Endothelial cell of umbilical vein (primary cell): ENCODE results near the gene GLIS2. TPM values are rescaled to one million over a fixed set of nuclear protein-coding genes. Genes with fewer than 3 reads are reported as not detected.

Source experiments
- BruUV-seq: library from RNA; stranded (reverse); fragments of 400-500 nt; replicated peaks from 2 replicates; lab custom pipeline; 2021; lab: Mats Ljungman, UMichigan
- CTCF ChIA-PET: fragments of 300-600, 350-600 bp; sonication (Branson Sonifier 250); formaldehyde crosslinking; loops from one replicate; lab custom pipeline; 2021; ENCODE audit warnings: antibody characterized with exemption, inconsistent platforms; lab: Charles Lee
- POLR2A ChIA-PET: fragments of 300-600, 350-600 bp; sonication (Branson Sonifier 250); formaldehyde crosslinking; loops from one replicate; lab custom pipeline; 2021; ENCODE audit warnings: antibody characterized with exemption, inconsistent platforms; lab: Charles Lee
- DNase-seq: peaks from one replicate; pipeline ENCODE4 v3.0.0-alpha.2; 2011; ENCODE audit warnings: low read depth, low spot score
- FAIRE-seq: peaks from 2 replicates; lab custom pipeline; 2011; peaks lifted over from hg19 to GRCh38; lab: Jason Lieb, UNC
- H2AFZ ChIP-seq: 2 replicates; pipeline ENCODE4 v1.6.0; 2012; ENCODE audit warnings: low read depth, low read length, control low read depth, inconsistent platforms
- H3K27ac ChIP-seq: 2 replicates; pipeline ENCODE4 v1.5.1; 2011; ENCODE audit warnings: low read depth, mild to moderate bottlenecking, control low read depth, low read length, moderate library complexity; ENCODE audit not compliant: insufficient read depth
- H3K27me3 ChIP-seq, 2 experiments: 2 replicates each; pipeline versions ENCODE4 v1.6.0 to v1.6.1; 2011; ENCODE audit warnings: low read length in 2 of 2, mixed read lengths in 1 of 2; ENCODE audit not compliant: control insufficient read depth in 2 of 2, insufficient read depth in 2 of 2
- H3K36me3 ChIP-seq, 2 experiments: 2 replicates in 1 of 2; 3 replicates in 1 of 2; pipeline ENCODE4 v1.5.1; 2011; ENCODE audit warnings: low read length in 2 of 2, mild to moderate bottlenecking in 1 of 2, moderate library complexity in 1 of 2; ENCODE audit not compliant: control insufficient read depth in 2 of 2, insufficient read depth in 2 of 2; ENCODE audit errors: extremely low read depth in 1 of 2
- H3K4me1 ChIP-seq: 3 replicates; pipeline ENCODE4 v1.5.1; 2011; ENCODE audit warnings: mild to moderate bottlenecking, low read length; ENCODE audit not compliant: control insufficient read depth, insufficient read depth; ENCODE audit errors: extremely low read depth
- H3K4me2 ChIP-seq: 2 replicates; pipeline ENCODE4 v1.6.1; 2011; ENCODE audit warnings: low read length, control low read depth, mixed read lengths; ENCODE audit not compliant: insufficient read depth
- H3K4me3 ChIP-seq, 3 experiments: fragments of 200-600 bp in 1 of 3; sonication (generic), shearing (Covaris generic) in 1 of 3; replicated peaks in 1 of 3; 2 replicates each; pipeline ENCODE4 v1.5.1; 2011 to 2016; ENCODE audit warnings: control low read depth in 3 of 3, low read length in 3 of 3, mild to moderate bottlenecking in 2 of 3, inconsistent platforms in 1 of 3, low read depth in 1 of 3, moderate library complexity in 1 of 3; ENCODE audit not compliant: insufficient read depth in 1 of 3
- H3K79me2 ChIP-seq: 2 replicates; pipeline ENCODE4 v1.6.0; 2012; ENCODE audit warnings: low read length, inconsistent platforms; ENCODE audit not compliant: control insufficient read depth, insufficient read depth
- H3K9ac ChIP-seq: replicated peaks from 2 replicates; pipeline ENCODE3; 2011; ENCODE audit warnings: low read length, control low read depth; ENCODE audit not compliant: insufficient read depth; ENCODE audit errors: extremely low read depth
- H3K9me1 ChIP-seq: replicated peaks from 3 replicates; pipeline ENCODE4 v1.6.0; 2011; ENCODE audit warnings: mild to moderate bottlenecking, low read length; ENCODE audit not compliant: control insufficient read depth, insufficient read depth; ENCODE audit errors: extremely low read depth
- H3K9me3 ChIP-seq: replicated peaks from 2 replicates; pipeline ENCODE4 v1.5.1; 2012; ENCODE audit warnings: low read length, inconsistent platforms; ENCODE audit not compliant: control insufficient read depth, insufficient read depth
- H4K20me1 ChIP-seq: replicated peaks from 2 replicates; pipeline ENCODE3; 2011; ENCODE audit warnings: mild to moderate bottlenecking, low read length; ENCODE audit not compliant: control insufficient read depth, insufficient read depth; ENCODE audit errors: extremely low read depth
- EZH2 ChIP-seq: IDR thresholded peaks from 2 replicates; pipeline ENCODE4 v1.6.1; 2012; ENCODE audit warnings: borderline replicate concordance, low read depth, mild to moderate bottlenecking, moderate library complexity, low read length, inconsistent platforms; ENCODE audit not compliant: severe bottlenecking
- POLR2AphosphoS5 ChIP-seq: IDR thresholded peaks from 2 replicates; pipeline ENCODE4 v1.6.1; 2012; ENCODE audit warnings: low read depth, mild to moderate bottlenecking, control low read depth, low read length, moderate library complexity; ENCODE audit not compliant: insufficient read depth
- dilution Hi-C: fragments of 300-500 bp; cut with MboI; formaldehyde crosslinking; loops from one replicate; pipeline ENCODE4 v1.15.0; 2019; ENCODE audit warnings: low sequenced_read_pairs; ENCODE audit not compliant: extremely low pct_ligation_motif_present
- intact Hi-C: fragments of 100-400 bp; cut with micrococcal nuclease; formaldehyde crosslinking; loops from one replicate; pipeline ENCODE4 v1.10.0; 2022
- polyA plus RNA-seq, 4 experiments: library from polyadenylated mRNA; depleted of rRNA in 3 of 4; stranded (reverse) in 3 of 4; unstranded in 1 of 4; fragments of >200 nt; gene quantifications; 2 replicates each; pipeline versions ENCODE4 v1.2.1 to v1.2.3, GENCODE V29; 2011 to 2012; ENCODE audit warnings: missing spikeins in 1 of 4
- total RNA-seq: library from RNA; stranded (reverse); gene quantifications from 2 replicates; pipeline ENCODE4 v1.2.3, GENCODE V29; 2021
- TF ChIP-seq, protein P1 (sequence below), 2 donors: IDR thresholded peaks; 1 replicate in 1 of 2; 2 replicates in 1 of 2; pipeline ENCODE4 v1.5.1; 2011; ENCODE audit warnings: low read length in 2 of 2, mild to moderate bottlenecking in 2 of 2, moderate library complexity in 2 of 2, control low read depth in 1 of 2, inconsistent platforms in 1 of 2, low read depth in 1 of 2; ENCODE audit not compliant: insufficient read depth in 1 of 2; ENCODE audit errors: extremely low read depth in 1 of 2

GLIS2 gene
- total and polyA plus RNA-seq, 2 donors (not counting 3 experiments of a cell fraction or from before 2014, with no cell fraction given), result 4.6 to 10.1 TPM

DNA sequence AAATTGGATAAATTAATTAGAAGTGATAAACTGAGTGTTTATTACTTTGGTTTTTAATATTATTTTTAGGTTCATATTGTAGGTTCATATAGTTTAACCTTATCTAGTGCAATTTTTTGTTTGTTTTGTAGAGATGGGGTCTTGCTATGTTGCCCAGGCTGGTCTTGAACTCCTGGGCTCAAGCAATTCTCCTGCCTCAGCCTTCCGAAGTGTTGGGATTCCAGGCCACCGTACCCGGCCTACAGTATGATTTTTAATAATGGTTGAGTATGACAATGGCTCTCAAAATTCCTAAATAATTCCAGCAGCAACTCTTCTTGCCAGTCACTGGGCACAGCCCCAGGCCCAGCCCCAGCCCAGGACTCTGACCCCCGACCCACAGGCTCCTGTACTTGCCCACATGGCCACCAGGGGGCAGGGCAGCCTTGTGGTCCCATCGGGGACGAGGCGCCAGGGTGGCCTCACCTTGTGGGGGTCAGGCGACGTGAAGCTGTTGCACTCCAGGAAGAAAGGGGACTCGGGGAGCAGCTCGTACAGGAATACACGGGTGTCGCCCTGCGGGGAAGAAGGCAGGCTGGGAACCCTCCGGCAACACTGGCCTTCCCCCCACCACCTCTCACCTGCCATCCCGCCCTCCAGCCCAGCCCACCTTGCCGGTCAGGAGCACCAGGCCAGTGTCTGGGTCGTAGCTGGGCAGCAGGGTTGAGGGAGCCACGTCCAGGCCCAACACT is 43.1 kb downstream of the GLIS2 start:
- H3K27me3 ChIP-seq, result no peaks in the 10 kb centered on the region
- H3K9me1 ChIP-seq, result no peaks in the 10 kb centered on the region
- no peaks in the 10 kb centered on the region for H3K79me2 ChIP-seq
- H3K4me3 ChIP-seq, result no peak overlapping the region
- no peak overlapping the region for H2AFZ ChIP-seq
- BruUV-seq, result no TSS peak
- FAIRE-seq (peak; percentile 44), DNase-seq (no peak)
- no peak overlapping the region for H3K4me2 ChIP-seq
- H3K4me1 ChIP-seq, result no peaks in the 10 kb centered on the region
- peaks cover 0 to 22% of the 10 kb centered on the region in 2 experiments for H3K36me3 ChIP-seq
- ChIA-PET CTCF (interaction anchor here (0.6 to 5.6 kb wide), 12 partner anchors 8 to 98 kb away, joined by 3 to 102 read pairs (median 4); partner anchors contain the start of gene PAM16), POLR2A (no interaction called here)
- dilution Hi-C loops (no loop called here), intact Hi-C loops (loop anchor here (1.0 kb wide), 1 partner anchor 43 kb away; no protein-coding TSS in a partner anchor)
- no peaks in the 10 kb centered on the region for H3K9me3 ChIP-seq
- H3K9ac ChIP-seq, result no peak overlapping the region
- TF ChIP-seq, protein P1, sequence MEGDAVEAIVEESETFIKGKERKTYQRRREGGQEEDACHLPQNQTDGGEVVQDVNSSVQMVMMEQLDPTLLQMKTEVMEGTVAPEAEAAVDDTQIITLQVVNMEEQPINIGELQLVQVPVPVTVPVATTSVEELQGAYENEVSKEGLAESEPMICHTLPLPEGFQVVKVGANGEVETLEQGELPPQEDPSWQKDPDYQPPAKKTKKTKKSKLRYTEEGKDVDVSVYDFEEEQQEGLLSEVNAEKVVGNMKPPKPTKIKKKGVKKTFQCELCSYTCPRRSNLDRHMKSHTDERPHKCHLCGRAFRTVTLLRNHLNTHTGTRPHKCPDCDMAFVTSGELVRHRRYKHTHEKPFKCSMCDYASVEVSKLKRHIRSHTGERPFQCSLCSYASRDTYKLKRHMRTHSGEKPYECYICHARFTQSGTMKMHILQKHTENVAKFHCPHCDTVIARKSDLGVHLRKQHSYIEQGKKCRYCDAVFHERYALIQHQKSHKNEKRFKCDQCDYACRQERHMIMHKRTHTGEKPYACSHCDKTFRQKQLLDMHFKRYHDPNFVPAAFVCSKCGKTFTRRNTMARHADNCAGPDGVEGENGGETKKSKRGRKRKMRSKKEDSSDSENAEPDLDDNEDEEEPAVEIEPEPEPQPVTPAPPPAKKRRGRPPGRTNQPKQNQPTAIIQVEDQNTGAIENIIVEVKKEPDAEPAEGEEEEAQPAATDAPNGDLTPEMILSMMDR (IDR thresholded peaks at IDR 0.05; ENCODE audit: extremely low read depth in 1 of 2, insufficient read depth in 1 of 2, low read depth in 1 of 2, low read length in 2 of 2), result peak; percentile 85 to 91
- TF ChIP-seq POLR2AphosphoS5, result no peak
- H4K20me1 ChIP-seq, result no peaks in the 10 kb centered on the region
- no peak overlapping the region for H3K27ac ChIP-seq

DNA sequence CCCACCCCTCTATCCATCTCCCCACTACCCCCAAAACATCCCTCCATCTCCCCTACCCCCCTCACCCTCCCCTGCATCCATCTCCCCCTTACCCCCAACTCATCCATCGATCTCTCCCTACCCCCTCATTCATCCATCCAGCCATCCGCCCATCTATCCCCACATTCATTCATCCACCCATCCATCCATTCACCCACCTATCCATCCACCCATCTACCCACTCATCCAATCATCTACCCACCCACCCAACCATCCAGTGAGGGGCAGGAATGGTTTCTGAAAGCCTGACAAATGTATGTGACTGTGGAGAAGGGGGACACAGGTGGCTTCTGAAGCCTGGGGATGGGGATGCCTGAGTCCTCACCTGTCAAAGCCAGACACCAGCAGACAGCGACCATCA is 44.0 kb downstream of the GLIS2 start:
- no peak for FAIRE-seq
- H3K9ac ChIP-seq, result no peak overlapping the region
- intact Hi-C loops, result loop anchor here (1.0 kb wide), 1 partner anchor 42 kb away; no protein-coding TSS in a partner anchor
- no peaks in the 10 kb centered on the region for H3K27me3 ChIP-seq
- H3K79me2 ChIP-seq, result no peaks in the 10 kb centered on the region
- dilution Hi-C loops, result no loop called here
- no peaks in the 10 kb centered on the region for H3K9me1 ChIP-seq
- no TSS peak for BruUV-seq
- H4K20me1 ChIP-seq, result no peaks in the 10 kb centered on the region
- peaks cover 0 to 24% of the 10 kb centered on the region in 2 experiments for H3K36me3 ChIP-seq
- H3K4me1 ChIP-seq, result no peaks in the 10 kb centered on the region
- H3K27ac ChIP-seq, result no peak overlapping the region
- no peak for TF ChIP-seq EZH2
- CTCF ChIA-PET, result interaction anchor here (0.8 to 5.6 kb wide), 9 partner anchors 9 to 56 kb away, joined by 3 to 102 read pairs (median 4); partner anchors contain the start of gene PAM16
- H3K4me3 ChIP-seq, result no peak overlapping the region
- H2AFZ ChIP-seq, result no peak overlapping the region
- H3K4me2 ChIP-seq, result no peak overlapping the region
- no peak for DNase-seq
- POLR2A ChIA-PET, result no interaction called here
- H3K9me3 ChIP-seq, result no peaks in the 10 kb centered on the region
